ENCODE data around the gene RBBP8. TPM values are rescaled to one million over a fixed set of nuclear protein-coding genes. Genes with fewer than 3 reads are reported as not detected.

The RBBP8 gene
- polyA plus RNA-seq, 1 experiment: 11.0 TPM

DNA sequence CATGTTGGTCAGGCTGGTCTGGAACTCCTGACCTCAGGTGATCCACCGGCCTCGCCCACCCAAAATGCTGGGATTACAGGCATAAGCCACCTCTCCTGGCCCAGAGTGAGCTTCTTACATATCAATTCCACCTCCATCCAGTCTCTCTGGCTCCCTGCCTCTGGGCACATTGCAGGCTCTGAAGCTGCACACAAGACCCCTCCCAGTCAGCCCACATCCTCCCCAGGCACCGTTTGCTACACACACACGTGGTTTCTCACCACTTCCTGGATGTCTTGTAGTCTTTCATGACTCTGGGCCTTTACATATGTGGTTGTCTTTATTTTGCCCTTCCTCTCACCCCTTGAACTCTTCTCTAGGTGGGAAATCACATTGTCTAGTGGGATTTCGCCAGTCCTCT is 138.2 kb downstream of the RBBP8 start:
- no peak for DNase-seq (ENCODE audit: low read depth)
- H3K27me3 ChIP-seq (ENCODE audit: control insufficient read depth, insufficient read depth, low read length): no peaks in the 10 kb centered on the region
- ChIA-PET POLR2A (no interaction called here), CTCF (no interaction called here)
- no peaks in the 10 kb centered on the region for H3K36me3 ChIP-seq (ENCODE audit: control insufficient read depth, insufficient read depth, low read length)
- H3K4me3 ChIP-seq (ENCODE audit: low read depth, low read length): no peak overlapping the region
- TF ChIP-seq, protein P1, sequence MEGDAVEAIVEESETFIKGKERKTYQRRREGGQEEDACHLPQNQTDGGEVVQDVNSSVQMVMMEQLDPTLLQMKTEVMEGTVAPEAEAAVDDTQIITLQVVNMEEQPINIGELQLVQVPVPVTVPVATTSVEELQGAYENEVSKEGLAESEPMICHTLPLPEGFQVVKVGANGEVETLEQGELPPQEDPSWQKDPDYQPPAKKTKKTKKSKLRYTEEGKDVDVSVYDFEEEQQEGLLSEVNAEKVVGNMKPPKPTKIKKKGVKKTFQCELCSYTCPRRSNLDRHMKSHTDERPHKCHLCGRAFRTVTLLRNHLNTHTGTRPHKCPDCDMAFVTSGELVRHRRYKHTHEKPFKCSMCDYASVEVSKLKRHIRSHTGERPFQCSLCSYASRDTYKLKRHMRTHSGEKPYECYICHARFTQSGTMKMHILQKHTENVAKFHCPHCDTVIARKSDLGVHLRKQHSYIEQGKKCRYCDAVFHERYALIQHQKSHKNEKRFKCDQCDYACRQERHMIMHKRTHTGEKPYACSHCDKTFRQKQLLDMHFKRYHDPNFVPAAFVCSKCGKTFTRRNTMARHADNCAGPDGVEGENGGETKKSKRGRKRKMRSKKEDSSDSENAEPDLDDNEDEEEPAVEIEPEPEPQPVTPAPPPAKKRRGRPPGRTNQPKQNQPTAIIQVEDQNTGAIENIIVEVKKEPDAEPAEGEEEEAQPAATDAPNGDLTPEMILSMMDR (IDR thresholded peaks at IDR 0.05; ENCODE audit: insufficient read depth, low read depth, low read length): no peak

DNA sequence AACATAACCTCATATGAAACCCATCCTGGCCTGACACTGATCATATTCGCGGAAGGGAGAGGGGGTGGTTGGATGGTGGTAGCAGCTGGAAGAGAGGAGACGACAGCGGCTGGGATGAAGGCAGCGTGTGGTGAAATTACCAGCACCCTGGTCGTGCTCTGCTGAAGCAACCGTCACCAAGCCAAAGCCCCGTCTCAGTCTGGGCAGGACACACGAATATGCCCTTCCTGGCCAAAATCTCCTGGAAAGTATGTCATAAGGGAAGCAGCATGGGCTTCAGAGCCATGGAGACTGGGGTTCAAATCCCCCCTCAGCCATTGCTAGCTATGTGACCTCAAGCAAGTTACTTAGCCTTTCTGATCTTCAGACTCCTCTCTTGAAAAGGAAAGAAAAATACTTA is 139.0 kb downstream of the RBBP8 start:
- Histone ChIP-seq H3K4me3 (ENCODE audit: low read depth, low read length) (no peak overlapping the region), H3K27me3 (ENCODE audit: control insufficient read depth, insufficient read depth, low read length) (no peaks in the 10 kb centered on the region), H3K36me3 (ENCODE audit: control insufficient read depth, insufficient read depth, low read length) (no peaks in the 10 kb centered on the region)
- DNase-seq (ENCODE audit: low read depth): no peak
- ChIA-PET POLR2A (no interaction called here), CTCF (no interaction called here)
- TF ChIP-seq, protein P1 (IDR thresholded peaks at IDR 0.05; ENCODE audit: insufficient read depth, low read depth, low read length): no peak

DNA sequence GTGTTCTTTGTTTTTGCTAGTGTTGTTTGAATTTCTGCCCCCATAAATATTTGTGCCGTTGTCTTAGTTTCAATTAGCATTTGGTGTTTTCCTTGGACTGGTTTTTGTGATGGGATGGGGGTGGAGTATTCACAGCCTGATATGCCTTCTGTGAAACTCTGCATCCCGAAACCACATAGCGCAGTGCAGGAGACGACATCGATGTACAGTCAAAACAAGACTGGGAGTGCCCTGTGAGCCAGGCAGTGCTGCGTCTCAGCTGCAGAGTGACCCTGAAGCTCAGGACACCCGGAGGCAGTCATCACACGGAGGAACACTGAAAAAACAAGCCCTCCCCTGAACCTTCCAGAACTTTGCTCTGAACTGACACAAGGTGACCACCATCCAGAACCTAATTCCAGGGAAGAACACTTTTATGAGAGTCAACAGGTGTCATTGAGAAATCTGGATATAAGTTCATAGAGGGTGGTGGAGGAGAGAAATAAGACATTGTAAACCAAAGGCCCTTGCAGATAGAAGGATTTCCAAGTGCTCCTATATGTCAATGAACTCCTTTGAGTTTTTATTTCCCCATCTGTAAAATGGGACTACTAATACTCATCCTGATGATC is 141.0 kb downstream of the RBBP8 start:
- Histone ChIP-seq H3K4me3 (ENCODE audit: low read depth, low read length) (no peak overlapping the region), H3K27me3 (ENCODE audit: control insufficient read depth, insufficient read depth, low read length) (no peaks in the 10 kb centered on the region), H3K36me3 (ENCODE audit: control insufficient read depth, insufficient read depth, low read length) (no peaks in the 10 kb centered on the region)
- CTCF ChIA-PET: no interaction called here
- no peak for DNase-seq (ENCODE audit: low read depth)
- TF ChIP-seq, protein P1 (IDR thresholded peaks at IDR 0.05; ENCODE audit: insufficient read depth, low read depth, low read length): no peak
- POLR2A ChIA-PET: no interaction called here

Small RNA genes lying within 50 kb of the gene (small RNA-seq; reads per million reads assigned to genes)
- gene RF00019 (ENCODE audit: insufficient read length, low read depth, low replicate concordance): not detected
- not detected for gene RN7SL745P (ENCODE audit: insufficient read length, low read depth, low replicate concordance)

Other genes with a start within 250 kb of the RBBP8 start
- 4.3 and 5.4 TPM in 2 replicates for gene CABLES1, start 202.2 kb downstream of the RBBP8 start, polyA plus RNA-seq (2011; rRNA removed)